NT2/D1 (cell line): ENCODE results near the gene FGD4.

Experiments used
- DNase-seq: peaks from one replicate; pipeline ENCODE4 v3.0.0-alpha.2; 2011; ENCODE audit warnings: low read depth, low spot score
- H3K27me3 ChIP-seq: 2 replicates; pipeline ENCODE4 v1.6.0; 2011; ENCODE audit warnings: mild to moderate bottlenecking; ENCODE audit not compliant: insufficient read length, insufficient read depth
- H3K36me3 ChIP-seq: 2 replicates; pipeline ENCODE4 v1.6.1; 2011; ENCODE audit warnings: mild to moderate bottlenecking, low read length, mixed read lengths; ENCODE audit not compliant: insufficient read depth, insufficient read length
- H3K4me1 ChIP-seq: 2 replicates; pipeline ENCODE4 v1.5.1; 2011; ENCODE audit not compliant: insufficient read depth, insufficient read length
- H3K4me3 ChIP-seq: 2 replicates; pipeline ENCODE4 v1.5.1; 2011; ENCODE audit warnings: low read depth; ENCODE audit not compliant: insufficient read length
- H3K9ac ChIP-seq: 2 replicates; pipeline ENCODE4 v1.6.0; 2011; ENCODE audit warnings: low read depth; ENCODE audit not compliant: insufficient read length
- H3K9me3 ChIP-seq: 2 replicates; pipeline ENCODE4 v1.5.1; 2011; ENCODE audit warnings: mild to moderate bottlenecking, low read length; ENCODE audit not compliant: insufficient read depth
- SUZ12 ChIP-seq: IDR thresholded peaks from 2 replicates; pipeline ENCODE4 v1.6.1; 2011; ENCODE audit not compliant: insufficient read length, insufficient read depth; ENCODE audit errors: extremely low read depth
- YY1 ChIP-seq: IDR thresholded peaks from 2 replicates; pipeline ENCODE4 v1.6.1; 2011; ENCODE audit not compliant: insufficient read length, insufficient read depth
- ZNF274 ChIP-seq: IDR thresholded peaks from 2 replicates; pipeline ENCODE4 v1.6.1; 2011; ENCODE audit warnings: mild to moderate bottlenecking, low read depth, low read length

Gene FGD4

GRCh38 chr12:32367381-32367780 is 32.0 kb upstream of the FGD4 start:
- no peaks in the 10 kb centered on the region for H3K27me3 ChIP-seq
- H3K9ac ChIP-seq, result peak overlapping the region; percentile 13
- H3K36me3 ChIP-seq, result no peaks in the 10 kb centered on the region
- DNase-seq, result no peak
- no peaks in the 10 kb centered on the region for H3K4me1 ChIP-seq
- no peak overlapping the region for H3K4me3 ChIP-seq
- H3K9me3 ChIP-seq, result no peaks in the 10 kb centered on the region
- TF ChIP-seq ZNF274 (no peak), YY1 (no peak), SUZ12 (no peak)

DNA sequence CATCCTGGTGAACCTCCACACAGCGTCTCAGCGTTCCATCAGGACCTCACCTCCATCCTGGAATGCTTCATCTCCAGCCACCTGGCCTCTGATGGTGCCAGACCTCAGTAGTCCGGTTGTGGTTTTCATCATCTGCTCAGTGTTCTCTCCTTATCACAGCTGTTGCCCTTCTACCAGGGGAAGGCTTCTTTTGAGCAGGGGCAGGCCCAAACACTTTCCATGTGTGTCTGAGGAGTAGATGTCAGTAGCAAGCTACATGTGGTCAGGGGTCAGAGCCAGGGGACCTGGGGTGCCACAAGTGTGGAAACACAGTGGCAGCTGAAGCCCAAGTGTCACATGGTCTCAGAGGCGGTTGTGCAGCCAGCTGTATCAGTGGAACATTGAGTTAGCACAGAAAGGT is 30.2 kb upstream of the FGD4 start:
- DNase-seq, result no peak
- Histone ChIP-seq H3K9me3 (no peaks in the 10 kb centered on the region), H3K4me3 (no peak overlapping the region), H3K27me3 (no peaks in the 10 kb centered on the region), H3K9ac (no peak overlapping the region), H3K36me3 (no peaks in the 10 kb centered on the region), H3K4me1 (no peaks in the 10 kb centered on the region)
- no peak for TF ChIP-seq ZNF274
- no peak for TF ChIP-seq YY1
- TF ChIP-seq SUZ12, result no peak

GRCh38 chr12:32377344-32378055 is 21.9 kb upstream of the FGD4 start:
- no peak for DNase-seq
- H3K4me3 ChIP-seq, result no peak overlapping the region
- no peaks in the 10 kb centered on the region for H3K9me3 ChIP-seq
- TF ChIP-seq ZNF274 (no peak), SUZ12 (no peak), YY1 (no peak)
- no peak overlapping the region for H3K9ac ChIP-seq
- H3K27me3 ChIP-seq, result no peaks in the 10 kb centered on the region
- no peaks in the 10 kb centered on the region for H3K4me1 ChIP-seq
- no peaks in the 10 kb centered on the region for H3K36me3 ChIP-seq

GRCh38 chr12:32379213-32379612 is 20.1 kb upstream of the FGD4 start:
- H3K36me3 ChIP-seq, result no peaks in the 10 kb centered on the region
- H3K4me1 ChIP-seq, result no peaks in the 10 kb centered on the region
- no peaks in the 10 kb centered on the region for H3K27me3 ChIP-seq
- TF ChIP-seq SUZ12 (no peak), ZNF274 (no peak), YY1 (no peak)
- H3K4me3 ChIP-seq, result no peak overlapping the region
- H3K9me3 ChIP-seq, result no peaks in the 10 kb centered on the region
- no peak for DNase-seq
- no peak overlapping the region for H3K9ac ChIP-seq

DNA sequence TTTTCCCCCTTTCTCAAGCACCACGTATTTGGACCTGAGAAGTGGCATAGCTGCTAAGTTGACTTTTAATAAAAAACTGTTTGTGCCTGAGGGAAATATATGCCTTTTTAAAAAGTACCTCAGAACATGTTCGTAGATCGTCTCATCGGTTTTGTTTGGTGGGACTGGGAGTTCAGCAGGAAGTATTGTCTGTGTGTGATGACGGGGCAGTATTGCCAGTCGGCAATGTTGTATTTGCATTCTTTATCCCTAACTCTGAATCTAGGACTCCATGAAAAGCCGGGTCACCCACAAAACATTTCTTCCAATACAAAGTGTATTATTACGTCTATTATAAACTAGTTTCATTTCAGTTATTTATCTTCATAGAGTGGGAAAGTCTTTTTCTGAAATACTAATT is 19.7 kb upstream of the FGD4 start:
- no peak for TF ChIP-seq SUZ12
- no peak for TF ChIP-seq YY1
- TF ChIP-seq ZNF274, result no peak
- Histone ChIP-seq H3K9ac (no peak overlapping the region), H3K9me3 (no peaks in the 10 kb centered on the region), H3K36me3 (no peaks in the 10 kb centered on the region), H3K4me3 (no peak overlapping the region), H3K4me1 (no peaks in the 10 kb centered on the region), H3K27me3 (no peaks in the 10 kb centered on the region)
- DNase-seq, result no peak

DNA sequence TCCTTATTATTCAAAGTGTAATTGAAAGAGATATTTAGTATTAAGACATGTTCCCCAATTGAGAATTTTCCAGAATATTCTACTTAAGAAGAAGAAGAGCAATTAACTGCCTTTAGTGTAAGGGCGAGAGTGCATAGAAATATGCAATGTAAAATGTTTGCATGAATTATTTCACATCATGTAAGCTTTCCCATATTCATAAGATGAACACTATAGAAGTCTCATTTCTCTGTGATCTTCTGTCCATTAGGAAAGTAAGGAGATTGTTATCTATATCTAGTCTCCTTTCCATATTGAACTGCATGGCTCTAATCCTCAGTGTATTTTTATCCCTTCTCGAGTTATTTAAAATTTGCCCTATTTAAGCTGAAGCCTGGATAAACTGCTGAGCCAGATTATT is 17.1 kb upstream of the FGD4 start:
- Histone ChIP-seq H3K36me3 (no peaks in the 10 kb centered on the region), H3K27me3 (no peaks in the 10 kb centered on the region), H3K4me3 (no peak overlapping the region), H3K4me1 (no peaks in the 10 kb centered on the region), H3K9ac (no peak overlapping the region), H3K9me3 (no peaks in the 10 kb centered on the region)
- no peak for DNase-seq
- TF ChIP-seq ZNF274 (no peak), SUZ12 (no peak), YY1 (no peak)

DNA sequence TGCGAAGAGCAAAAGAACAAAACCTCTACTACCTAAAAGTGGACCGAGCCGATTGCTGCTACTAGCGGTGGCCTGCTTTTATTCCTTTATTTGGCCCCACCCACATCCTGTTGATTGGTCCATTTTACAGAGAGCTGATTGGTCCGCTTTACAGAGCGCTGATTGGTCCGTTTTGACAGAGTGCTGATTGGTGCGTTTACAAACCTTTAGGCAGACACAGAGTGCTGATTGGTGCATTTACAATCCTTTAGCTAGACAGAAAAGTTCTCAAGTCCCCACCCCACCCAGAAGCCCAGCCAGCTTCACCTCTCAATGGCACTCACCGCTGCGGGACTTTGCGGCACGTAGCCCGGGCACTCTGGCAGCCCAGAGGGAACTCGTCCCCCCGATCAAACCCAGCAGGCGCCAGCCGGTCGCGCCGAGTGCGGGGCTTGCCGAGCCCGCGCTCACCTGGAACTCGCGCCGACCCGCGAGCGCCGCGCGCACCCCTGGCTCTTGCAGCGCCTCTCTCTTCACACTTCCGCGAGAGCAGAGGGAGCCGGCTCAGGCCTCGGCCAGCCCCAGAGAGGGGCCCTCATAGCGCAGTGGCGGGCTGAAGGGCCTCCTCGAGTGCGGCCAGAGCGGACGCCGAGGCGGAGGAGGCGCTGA is 8.7 kb upstream of the FGD4 start:
- DNase-seq, result no peak
- H3K4me3 ChIP-seq, result no peak overlapping the region
- TF ChIP-seq ZNF274 (no peak), SUZ12 (no peak), YY1 (no peak)

More for the DNA sequence above, 8.7 kb upstream of the FGD4 start:
- peaks cover 12% of the 10 kb centered on the region; the same call in 1 of the 2 replicates for H3K9me3 ChIP-seq
- H3K9ac ChIP-seq, result no peak overlapping the region
- no peaks in the 10 kb centered on the region for H3K4me1 ChIP-seq
- H3K27me3 ChIP-seq, result no peaks in the 10 kb centered on the region
- no peaks in the 10 kb centered on the region for H3K36me3 ChIP-seq
